Measurements from ENCODE around the gene LHX2.

Gene LHX2

DNA sequence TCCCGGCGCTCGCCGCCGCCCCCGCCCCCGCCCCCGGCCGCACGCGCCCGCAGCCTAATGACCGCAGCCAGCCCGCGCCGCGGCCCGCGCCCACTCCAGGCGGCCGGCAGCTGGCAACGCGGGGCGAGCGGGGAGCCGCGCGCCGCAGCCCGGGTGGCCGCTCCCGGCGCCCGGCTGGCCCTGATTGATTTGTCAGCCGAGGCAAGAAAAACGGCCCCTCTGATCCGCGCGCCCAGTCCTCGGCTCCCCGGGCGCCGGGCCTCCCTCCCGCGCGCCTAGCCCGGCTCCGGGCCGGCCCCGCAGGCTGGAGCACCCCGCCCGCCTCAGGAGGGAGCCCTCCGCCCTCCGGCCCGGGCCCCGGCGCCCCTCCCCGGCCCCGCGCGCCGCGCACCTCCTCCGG lies 11.9 kb upstream of the LHX2 start:
- no peak for DNase-seq

DNA sequence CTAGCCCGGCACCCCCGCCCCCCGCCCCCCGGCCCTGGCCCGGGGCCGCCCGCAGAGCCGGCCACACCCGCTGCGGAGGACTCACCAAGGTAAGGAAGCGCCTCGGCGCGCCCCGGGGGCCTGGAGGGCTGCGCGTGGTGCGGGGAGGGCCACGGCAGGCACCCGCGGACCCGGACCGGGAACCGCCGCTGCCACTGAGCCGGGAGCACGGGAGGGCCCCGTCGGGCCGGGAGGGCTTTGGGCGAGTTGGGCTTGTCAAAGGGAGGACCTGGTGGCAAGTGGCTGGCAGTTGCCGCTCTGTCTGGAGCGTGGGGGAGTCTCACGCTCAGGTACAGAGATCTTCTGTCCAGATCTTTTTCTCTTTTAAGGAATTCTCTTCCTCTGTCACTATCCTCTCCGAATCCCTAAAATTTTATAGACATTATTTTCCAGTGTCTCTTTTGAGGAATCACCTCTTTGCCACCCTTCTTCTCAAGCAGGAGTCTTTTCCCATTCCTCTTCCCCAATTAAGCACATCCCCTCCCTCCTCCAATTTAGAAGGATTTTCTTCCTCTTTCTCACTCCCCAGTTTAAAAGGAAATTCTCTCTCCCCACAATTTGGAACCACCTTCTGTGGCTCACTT lies 11.3 kb upstream of the LHX2 start:
- DNase-seq, result peak in 1 of 2 experiments; percentile 36

DNA sequence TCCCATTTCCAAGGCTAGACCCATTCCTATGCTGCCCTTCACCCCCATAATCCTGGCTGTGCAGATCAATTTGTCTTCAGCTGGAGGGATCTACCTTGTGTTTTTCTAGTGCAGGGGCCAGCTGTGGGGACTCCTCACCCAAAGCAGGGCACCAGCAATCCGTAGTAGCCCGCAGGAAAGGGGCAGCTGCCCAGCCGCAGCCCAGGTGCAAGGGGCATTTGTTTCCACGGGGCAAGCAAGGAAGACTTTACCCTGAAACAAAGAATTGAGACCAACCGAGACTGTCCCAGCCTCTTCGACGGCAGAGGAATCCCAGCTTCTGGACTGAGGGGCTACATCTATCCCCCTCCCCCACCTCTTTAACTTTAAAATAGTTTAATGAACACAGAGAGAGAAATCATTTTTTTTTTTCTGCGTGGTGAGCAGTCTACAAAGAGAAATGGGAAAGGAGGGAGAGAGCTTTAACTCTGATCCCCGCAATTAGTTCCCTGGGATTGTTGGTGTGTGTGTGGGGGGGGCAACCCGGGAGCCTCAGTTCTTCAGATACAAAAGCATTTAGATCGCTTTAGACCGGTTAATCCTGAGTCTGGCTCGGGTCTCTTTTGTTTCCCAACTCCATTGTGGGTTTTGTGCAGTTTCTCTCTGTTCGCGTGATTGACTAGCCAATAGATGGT lies 10.6 kb upstream of the LHX2 start:
- no peak for DNase-seq

DNA sequence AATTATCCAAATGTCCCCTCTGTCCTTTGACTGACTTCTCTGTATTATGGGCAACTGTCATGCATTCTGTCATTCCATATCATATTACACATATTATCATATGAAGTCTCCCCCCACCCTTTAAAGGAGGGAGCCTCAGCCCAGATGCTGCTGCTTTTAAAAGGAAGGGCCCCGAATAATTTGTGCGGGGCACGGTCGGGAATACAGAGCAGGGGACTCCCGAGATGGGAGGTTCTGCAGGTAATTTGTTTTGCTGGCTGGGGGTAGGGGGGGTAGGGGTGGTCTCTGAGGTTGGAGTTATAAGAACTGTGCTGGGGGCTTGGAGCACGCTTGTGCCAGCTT lies 10.1 kb upstream of the LHX2 start:
- DNase-seq, result no peak

DNA sequence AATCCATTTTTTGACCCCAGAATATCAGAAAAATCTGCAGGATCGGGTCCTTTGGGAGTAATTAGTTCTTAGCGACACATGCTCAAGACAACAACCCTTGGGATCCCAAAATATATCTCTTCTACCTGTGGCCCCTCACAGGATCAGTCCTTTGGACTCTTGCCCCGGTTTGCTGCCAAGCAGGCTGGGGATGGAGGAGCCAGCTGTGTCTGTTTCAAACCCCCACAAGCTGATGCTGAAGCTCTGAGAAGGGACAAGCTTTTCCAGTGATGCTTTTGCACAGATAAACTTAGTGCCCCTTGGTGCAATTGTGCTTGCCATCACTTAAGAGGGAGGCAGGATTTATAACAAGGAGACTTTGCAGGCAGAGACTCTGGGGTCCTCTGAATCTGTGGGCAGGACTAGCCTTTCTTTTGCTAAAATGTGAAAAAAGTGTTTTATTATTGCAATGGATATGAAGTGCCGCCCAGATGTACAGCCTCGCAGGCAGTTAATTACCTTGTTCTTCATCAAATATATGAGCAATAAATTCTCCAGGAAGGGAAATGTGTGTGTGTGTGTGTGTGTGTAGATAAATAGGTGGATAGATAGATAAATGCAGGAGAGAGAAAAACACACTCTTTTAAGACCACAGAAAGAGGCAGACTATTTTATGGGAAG lies 9.6 kb upstream of the LHX2 start:
- DNase-seq, result no peak

DNA sequence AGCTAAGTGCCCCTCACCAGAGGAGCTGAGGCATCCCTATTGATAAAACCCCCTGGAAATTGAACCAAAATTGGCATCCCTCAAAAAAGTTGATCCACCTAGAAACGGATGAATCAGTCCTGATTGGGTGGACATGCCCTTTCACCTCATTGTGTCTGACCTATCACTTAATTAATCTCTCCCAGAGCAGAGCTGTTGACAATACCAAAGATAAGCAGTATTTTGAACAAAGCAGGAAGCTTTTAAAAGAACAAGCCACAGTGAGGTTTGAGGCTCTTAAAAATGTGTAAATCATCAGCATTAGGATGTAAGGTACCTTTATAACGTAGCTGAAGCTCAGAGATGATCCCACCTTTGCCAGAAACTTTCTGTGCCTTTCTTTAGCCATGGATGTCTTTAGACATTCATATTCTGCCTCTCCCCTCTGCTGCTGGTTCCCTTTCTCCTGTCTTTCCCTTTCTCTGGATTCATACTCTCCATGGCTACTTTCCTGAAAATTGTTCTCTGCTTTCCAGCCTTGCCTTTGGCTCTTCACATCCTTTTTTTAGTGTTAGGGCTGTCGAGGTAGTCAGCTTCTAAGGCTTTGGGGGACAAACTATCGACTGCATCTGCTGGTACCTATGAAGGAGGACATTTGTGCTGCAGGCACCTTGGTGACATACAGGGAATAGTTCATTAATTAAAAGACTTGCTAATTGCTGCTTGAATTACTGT lies 7.8 kb upstream of the LHX2 start:
- DNase-seq, result no peak

DNA sequence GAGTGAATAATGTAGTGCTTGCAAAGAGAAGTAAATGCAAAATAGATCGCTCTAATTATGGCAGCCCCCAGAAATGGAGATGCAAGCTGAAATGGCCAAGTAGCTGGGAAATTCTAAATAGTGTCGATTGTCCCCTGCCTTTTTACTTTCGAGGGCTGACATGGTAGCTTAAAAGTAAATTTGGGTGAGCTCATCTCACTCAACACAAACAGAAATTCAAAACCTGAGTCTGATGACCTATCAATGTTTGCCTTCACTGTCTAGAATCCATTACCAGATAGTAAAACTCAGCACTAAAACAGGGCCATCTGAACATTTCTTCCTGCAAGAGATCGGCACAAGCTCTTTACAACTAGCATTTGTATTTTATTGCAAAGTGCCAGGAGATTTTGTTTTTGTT lies 7.0 kb upstream of the LHX2 start:
- DNase-seq, result no peak

DNA sequence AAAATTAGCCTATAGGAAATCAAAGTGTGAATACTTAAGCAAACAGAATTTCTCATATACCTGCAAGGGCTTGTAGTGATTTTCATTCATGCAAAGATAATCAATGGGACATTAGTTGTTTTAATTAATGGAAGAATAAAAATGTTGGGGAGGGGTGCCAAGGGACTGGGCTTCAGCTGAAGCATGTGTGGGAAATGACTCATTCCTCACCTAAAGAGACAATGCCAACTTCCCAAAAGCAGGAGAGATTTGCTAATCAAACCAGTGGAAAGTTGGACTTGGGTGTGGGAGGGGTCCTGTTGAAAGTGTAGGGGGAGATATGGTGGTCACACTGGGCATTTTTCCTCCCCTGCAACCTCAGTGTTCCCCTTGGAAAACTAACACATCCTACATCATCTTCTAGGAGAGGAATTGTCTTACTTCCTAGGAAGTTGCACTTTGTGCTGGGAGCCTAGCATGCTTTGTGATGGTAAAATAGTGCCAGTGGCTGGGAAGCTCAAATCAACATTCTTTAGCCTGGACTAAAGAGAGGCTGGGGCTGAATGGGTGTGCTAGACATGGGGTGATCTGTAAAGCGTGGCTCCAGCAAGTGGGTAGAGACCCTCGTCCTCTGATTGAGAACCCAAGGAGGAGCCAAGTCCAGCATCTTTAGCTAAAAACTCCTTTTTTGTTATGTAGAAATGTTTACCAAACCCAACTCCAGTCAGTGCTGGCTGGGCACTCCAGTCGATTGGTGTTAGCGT lies 6.4 kb upstream of the LHX2 start:
- DNase-seq, result no peak

DNA sequence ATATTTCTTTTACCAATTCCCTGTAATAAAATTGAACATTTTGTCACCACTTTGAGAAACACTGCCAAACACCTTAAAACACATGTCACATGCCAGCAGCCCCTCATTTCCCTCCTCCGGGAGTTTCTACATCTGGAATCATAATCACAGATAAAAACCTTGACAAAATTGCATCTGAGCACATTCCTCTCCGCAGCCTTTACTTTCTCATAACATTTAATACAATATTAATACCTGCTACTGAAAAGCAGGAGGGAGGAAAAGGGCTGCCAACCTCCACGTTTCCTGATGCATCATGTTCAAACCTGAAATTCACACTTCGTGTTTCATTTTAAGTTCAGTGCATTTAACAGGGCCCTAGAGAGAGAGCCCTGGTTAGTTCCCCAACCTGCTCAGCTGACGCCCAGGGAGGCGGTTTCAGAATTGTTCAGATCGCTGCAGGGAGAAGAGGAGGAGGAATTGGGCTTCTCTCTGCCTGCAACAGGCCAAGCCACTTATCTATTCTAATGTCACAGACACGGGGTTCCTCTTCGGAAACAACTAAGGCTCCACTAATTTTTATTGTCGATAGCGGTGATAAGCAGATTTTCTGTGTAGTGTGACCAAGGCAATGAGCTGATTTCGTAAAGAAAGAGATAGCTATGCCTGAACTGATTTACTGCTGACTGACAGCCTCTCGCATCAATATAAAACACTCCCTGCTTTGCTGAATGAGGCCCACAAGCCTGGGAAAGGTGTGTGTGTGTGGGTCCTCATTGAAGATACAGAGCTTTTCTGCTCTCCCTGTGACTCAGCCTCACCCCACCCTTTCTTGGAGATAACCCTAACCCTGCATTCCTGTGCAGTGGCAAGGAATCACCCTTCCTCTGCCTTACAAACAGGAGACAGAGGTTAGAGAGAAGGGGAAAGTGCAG lies 4.9 kb upstream of the LHX2 start:
- no peak for DNase-seq

DNA sequence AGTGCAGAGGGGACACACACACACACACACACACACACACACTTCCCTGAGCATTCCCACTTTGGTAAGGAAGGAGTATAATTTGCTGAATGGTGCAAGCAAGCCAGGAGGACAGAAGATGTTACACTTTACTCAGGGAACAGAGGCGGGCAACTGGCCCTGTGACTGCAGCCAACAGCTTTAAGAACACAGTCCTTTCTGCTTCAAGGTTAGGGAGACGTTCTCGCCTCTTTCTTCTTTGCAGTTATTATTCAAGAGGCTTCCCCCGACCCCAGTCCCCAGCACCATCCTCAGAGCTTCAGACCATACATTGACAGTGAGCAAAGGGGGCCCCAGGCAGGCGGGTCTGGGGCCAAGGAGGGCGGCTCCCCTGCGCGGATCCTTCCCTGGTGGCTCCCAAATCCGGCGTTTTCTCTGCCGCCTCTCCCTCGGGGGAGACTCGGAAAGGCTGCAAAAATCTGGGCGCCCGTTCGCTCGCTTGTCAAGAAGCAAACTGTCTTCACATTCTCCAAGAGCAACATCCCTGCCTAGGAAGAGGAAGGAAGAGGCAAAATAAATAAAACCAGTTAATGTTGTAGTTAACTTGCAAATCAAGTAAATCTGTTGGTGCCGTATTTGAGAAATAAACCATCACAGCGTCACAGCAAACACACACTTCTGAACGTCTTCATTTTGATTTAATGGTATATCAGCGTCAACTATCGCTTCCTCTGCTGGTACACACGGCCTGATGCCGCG lies 3.8 kb upstream of the LHX2 start:
- DNase-seq, result no peak

DNA sequence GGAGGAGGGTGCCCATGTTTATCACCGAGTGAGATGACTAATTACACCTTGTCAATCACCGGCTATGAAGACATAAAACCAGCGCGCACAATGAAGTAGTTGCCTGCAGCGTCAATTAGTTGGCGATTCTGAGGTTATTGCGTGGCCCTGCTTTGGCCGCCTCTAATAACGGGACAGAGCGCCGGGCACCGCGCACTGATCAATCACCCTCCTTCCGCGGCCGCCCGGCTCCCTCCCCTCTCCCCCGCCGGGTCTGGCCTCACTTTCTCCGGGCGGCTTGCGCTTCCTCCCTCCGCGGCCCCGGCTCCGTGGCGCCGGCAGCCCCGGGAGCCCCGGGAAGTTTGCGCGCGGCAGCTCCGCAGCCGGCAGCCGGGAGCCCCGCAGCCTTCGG lies 3.3 kb upstream of the LHX2 start:
- peak in 1 of 2 experiments; percentile 54 for DNase-seq

DNA sequence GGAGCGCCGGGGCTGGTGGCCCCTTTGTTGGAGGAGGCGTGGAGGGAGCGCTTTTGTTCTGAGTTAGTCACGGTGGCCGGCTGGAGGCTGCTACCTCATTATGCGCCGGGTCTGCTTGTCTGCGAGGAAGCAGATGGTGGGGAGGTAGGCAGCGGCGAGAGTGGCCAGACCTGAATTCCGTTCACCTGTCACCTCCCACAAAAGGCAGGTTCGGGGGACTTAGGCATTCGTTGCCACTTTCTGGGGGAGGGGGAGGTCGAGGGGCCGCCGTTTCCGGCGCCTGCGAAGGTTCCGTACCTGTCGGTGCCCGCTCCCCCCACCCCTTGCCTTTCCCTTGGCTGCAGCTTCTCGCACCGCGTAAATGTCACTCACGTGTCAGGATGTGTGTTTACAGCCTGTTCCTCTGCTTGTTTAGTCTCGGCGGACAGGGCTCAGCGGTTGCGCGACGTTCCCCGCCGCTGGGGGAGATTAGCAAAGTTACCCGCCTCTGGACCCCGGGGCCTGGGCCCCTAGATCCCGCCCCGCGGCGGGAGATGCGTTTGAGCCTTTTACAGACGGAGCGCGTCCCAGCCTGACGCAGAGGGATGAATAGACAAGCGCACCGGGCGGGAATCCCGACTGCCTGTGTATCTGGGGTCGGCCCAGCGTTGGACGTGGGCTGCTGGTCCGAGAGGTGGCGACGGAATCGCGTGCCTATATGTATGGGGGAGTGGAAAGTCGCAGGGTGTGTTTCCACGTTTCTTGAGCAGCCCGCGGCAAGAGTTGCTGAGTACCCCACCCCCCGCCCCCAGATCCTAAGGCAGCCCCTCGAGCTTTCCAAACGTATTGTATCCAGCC lies 2.7 kb upstream of the LHX2 start:
- DNase-seq, result peak in 1 of 2 experiments; percentile 47

DNA sequence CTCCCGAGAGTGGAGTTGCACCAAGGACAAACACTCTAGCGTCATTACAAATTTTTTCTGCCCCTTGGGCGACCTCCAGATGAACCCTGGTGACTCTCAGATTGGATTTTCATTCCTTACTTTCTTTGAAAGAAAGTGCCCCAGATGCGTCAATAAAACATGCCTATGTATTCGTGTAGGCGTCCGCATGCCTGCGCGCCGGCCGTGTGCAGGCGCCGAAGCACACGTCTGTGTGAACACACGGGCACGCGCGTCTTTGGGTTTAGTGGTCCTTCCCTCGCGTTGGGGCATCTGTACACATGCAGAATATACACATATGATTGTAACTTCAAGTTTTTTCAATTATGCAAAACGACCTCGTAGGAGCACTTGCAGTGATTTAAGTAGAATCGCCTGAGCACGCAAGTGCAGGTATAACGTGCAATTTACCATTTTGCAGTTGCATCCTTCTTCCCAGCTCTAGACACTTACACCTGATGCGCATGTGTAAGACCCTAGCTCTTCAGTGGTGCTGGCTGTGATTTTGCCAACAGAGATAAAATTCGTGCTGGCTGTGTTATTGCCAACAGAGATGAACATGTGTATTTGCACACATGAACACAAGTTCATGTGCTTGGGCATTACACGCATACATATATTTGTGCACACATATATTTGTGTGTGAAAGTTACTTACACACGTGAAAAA lies 1.9 kb upstream of the LHX2 start:
- no peak for DNase-seq

DNA sequence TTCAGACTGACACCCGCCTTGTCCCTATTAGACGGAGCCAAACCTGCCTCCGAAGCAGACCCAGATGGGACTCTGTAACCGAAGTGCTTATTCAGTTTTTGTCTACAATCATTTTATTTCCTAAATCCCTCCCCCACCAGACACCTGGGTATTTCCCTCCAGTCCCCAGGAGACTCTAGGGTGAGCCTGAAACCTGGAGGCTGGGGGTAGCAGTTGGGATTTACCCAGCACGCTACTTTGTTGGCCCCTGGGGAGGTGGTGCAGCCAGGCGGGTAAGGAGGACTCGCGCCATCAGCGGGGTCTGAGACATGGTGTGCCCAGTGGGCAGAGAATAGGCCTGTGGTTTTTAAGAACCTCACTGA lies 1.3 kb upstream of the LHX2 start:
- no peak for DNase-seq

DNA sequence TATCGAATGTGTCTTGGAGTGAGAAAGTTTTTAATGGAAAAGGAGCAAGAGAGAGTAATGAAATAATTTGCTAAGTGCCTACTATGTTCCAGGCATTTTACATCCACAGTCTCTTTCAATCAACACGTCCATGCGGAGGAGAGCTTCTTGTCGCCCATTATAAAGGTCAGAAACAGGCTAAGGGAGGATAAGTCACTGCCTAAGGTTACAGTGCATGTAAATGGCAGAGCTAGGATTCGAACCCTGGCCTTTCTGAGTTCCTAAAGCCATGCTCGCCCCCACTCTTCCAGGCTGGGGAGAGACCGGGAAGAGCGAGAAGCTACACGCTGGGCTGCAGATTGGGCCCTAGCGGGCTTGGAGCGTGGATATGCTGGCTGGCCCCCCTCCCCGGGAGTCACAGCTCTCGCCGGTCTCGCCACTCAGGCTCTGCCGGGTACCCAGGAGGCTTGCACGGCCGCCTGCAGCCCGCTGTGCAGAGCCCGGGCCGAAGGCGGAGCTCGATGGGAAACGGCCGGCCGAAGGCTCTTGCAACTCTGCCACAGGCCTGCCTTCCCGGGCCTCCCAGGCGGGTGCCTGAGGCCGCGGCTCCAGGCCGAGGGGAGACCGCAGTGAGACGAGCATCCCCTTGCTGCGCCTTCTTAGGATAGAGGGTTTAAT lies 775 bp upstream of the LHX2 start:
- peak in 1 of 2 experiments; percentile 48 for DNase-seq

DNA sequence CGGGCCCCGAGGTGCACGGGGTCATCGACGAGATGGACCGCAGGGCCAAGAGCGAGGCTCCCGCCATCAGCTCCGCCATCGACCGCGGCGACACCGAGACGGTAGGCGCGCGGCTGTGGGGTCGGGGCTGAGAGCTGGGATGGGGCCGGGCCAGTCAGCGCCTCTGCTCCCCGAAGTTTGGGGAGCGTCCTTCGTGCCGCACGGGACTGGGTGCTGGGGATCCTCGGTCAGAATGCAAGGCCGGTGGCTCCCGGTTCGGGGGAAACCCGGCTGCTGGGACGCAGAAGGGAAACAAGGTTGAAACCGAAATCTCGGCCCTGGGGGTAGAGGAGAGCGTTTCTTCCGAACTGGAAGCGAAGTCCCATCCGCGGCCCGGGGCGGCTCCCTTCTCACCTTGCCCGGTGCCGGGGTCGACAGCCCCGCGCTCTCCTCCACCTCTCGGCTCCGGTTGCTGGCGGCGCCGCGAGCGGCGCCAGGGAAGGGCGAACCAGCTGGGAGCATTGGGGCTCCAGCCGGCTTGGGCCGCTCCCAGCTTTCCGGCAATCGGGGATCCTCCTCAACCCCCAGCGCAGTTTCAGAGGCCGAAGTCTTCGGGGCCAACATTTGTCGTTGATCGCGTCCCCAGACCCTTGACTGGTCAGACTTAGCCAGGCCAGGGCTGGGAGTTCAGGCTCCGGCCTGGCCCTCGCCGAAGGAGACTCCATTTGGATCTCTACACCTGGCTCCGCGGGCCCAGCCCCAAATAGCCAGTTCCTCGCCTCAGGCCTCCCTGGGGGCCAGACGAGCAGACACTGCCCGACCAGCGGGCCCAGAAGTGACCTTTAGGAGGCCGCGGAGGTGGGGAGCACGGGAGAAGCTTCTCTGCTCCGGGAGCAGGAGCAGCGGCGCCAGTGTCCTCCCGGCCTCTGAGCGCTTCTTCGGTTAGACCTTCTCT lies 1.1 kb downstream of the LHX2 start:
- peak in 1 of 2 experiments; percentile 45 for DNase-seq

DNA sequence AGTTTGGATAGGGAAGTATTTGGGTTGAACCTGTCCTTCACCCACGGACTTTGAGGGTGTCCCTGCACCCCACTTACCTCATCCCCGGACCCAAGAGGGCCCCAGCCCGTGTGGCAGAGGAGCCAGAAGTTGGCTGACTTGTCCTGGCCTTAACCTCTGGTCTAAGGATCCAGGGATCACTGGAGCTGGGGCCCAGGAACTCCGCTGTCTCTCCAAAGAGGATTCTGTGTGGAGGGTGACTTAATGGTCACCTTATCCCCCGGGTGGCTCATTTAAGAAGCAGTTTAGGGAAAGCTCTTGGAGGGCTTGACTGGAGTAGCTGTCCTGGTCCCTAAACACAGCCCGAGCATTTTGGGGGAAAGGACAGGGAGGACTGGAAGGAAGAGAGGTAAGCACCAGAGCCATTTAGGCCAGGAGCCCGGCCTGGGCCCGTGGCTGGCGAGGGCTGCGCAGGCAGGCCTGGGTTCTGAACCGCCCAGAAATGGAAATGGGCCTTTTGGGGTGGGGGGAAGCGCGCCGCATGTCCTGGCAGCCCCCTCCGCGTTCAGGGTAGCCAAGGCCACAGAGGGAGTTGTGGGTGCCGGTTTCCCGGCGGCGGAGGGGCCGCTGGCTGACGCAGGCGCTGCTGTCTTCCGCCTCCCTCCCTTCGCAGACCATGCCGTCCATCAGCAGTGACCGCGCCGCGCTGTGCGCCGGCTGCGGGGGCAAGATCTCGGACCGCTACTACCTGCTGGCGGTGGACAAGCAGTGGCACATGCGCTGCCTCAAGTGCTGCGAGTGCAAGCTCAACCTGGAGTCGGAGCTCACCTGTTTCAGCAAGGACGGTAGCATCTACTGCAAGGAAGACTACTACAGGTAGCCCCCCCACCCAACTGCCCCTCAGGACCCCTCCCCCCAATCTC lies 2.0 kb downstream of the LHX2 start:
- no peak for DNase-seq
